Naive thymus-derived CD4-positive, alpha-beta T cell (primary cell): ENCODE data around the gene NDUFV1. TPM values are rescaled to one million over a fixed set of nuclear protein-coding genes. Genes with fewer than 3 reads are reported as not detected.

Experiments used
- ATAC-seq: fragments of 150-1000 bp; cut with Tn5 transposase; 2 replicates; pipeline ENCODE4 v1.10.0; 2021; ENCODE audit warnings: mild to moderate bottlenecking, moderate library complexity
- CTCF ChIA-PET: fragments of 350-600 bp; sonication (Branson Sonifier 250); formaldehyde crosslinking; loops from one replicate; lab custom pipeline; 2021; ENCODE audit warnings: antibody characterized with exemption; lab: Charles Lee
- POLR2A ChIA-PET: fragments of 350-600 bp; sonication (Branson Sonifier 250); formaldehyde crosslinking; loops from one replicate; lab custom pipeline; 2021; ENCODE audit warnings: antibody characterized with exemption, inconsistent platforms; lab: Charles Lee
- DNase-seq, 9 donors: peaks; one replicate each; pipeline versions ENCODE4 v3.0.0 to v3.0.0-alpha.2; 2020 to 2022; ENCODE audit warnings: mixed read lengths in 1 of 9
- H3K27ac ChIP-seq: one replicate; pipeline ENCODE4 v1.7.0; 2013; ENCODE audit warnings: mild to moderate bottlenecking, low read depth, low read length, moderate library complexity
- H3K27me3 ChIP-seq, 2 donors: one replicate each; pipeline ENCODE4 v1.7.0; 2013; ENCODE audit warnings: low read length in 2 of 2, mild to moderate bottlenecking in 2 of 2, moderate library complexity in 2 of 2; ENCODE audit not compliant: control insufficient read depth in 2 of 2, insufficient read depth in 2 of 2
- H3K36me3 ChIP-seq, 3 experiments: 1 replicate in 2 of 3; 2 replicates in 1 of 3; pipeline ENCODE4 v1.7.0; 2013; ENCODE audit warnings: low read length in 3 of 3, mild to moderate bottlenecking in 3 of 3, moderate library complexity in 1 of 3; ENCODE audit not compliant: insufficient read depth in 3 of 3, control insufficient read depth in 2 of 3
- H3K4me1 ChIP-seq, 2 donors: one replicate each; pipeline ENCODE4 v1.7.0; 2013; ENCODE audit warnings: low read length in 2 of 2, mild to moderate bottlenecking in 2 of 2, moderate library complexity in 1 of 2; ENCODE audit not compliant: control insufficient read depth in 2 of 2, insufficient read depth in 2 of 2
- H3K4me3 ChIP-seq: 2 replicates; pipeline ENCODE4 v1.7.0; 2013; ENCODE audit warnings: mild to moderate bottlenecking, low read length
- H3K9me3 ChIP-seq, 3 experiments: 1 replicate in 2 of 3; 2 replicates in 1 of 3; pipeline ENCODE4 v1.7.0; 2013; ENCODE audit warnings: low read length in 3 of 3; ENCODE audit not compliant: control insufficient read depth in 2 of 3
- H3K27ac Mint-ChIP-seq, 9 donors: one replicate each; pipeline ENCODE4 v1.8.0; 2020 to 2022; ENCODE audit warnings: mixed read lengths in 9 of 9, mild to moderate bottlenecking in 8 of 9, moderate library complexity in 5 of 9, inconsistent platforms in 2 of 9
- H3K27me3 Mint-ChIP-seq, 5 donors: one replicate each; pipeline ENCODE4 v1.8.0; 2021 to 2022; ENCODE audit warnings: mixed read lengths in 5 of 5, mild to moderate bottlenecking in 1 of 5
- H3K36me3 Mint-ChIP-seq, 5 donors: one replicate each; pipeline ENCODE4 v1.8.0; 2020 to 2022; ENCODE audit warnings: mixed read lengths in 5 of 5, mild to moderate bottlenecking in 3 of 5, inconsistent platforms in 1 of 5
- H3K4me1 Mint-ChIP-seq, 7 donors: one replicate each; pipeline ENCODE4 v1.8.0; 2020 to 2022; ENCODE audit warnings: mixed read lengths in 7 of 7, mild to moderate bottlenecking in 3 of 7, inconsistent platforms in 1 of 7
- H3K4me3 Mint-ChIP-seq, 10 donors: one replicate each; pipeline ENCODE4 v1.8.0; 2020 to 2022; ENCODE audit warnings: mild to moderate bottlenecking in 10 of 10, mixed read lengths in 10 of 10, moderate library complexity in 6 of 10, inconsistent platforms in 2 of 10
- H3K9me3 Mint-ChIP-seq, 11 donors: one replicate each; pipeline ENCODE4 v1.8.0; 2020 to 2022; ENCODE audit warnings: mixed read lengths in 11 of 11, mild to moderate bottlenecking in 4 of 11, inconsistent platforms in 1 of 11, moderate library complexity in 1 of 11
- intact Hi-C, 2 donors: fragments of 100-400 bp; cut with micrococcal nuclease; formaldehyde crosslinking; loops; one replicate each; pipeline ENCODE4 v1.15.1; 2023
- polyA plus RNA-seq, 2 donors: library from polyadenylated mRNA; unstranded; fragments of 300-500 nt; fragmentation: Illumina TruSeq; gene quantifications; one replicate each; pipeline ENCODE4 v1.2.3, GENCODE V29; 2021
- total RNA-seq, 6 experiments: library from RNA in 5 of 6; stranded (reverse) in 5 of 6; gene quantifications; 1 replicate in 5 of 6; 2 replicates in 1 of 6; pipeline ENCODE4 v1.2.3 and lab custom pipeline; 2021 to 2026

The NDUFV1 gene
- total and polyA plus RNA-seq, 7 experiments from 2014 or later = 111 to 253 (median 201) TPM

- no peaks in the 10 kb centered on the region for H3K27me3 ChIP-seq
- CTCF ChIA-PET = no interaction called here
- no peaks in the 10 kb centered on the region for H3K9me3 ChIP-seq
- no peaks in the 10 kb centered on the region for H3K36me3 ChIP-seq
- peaks cover 37 to 51% (median 40%) of the 10 kb centered on the region in 7 donors for H3K4me1 Mint-ChIP-seq
- no peak for ATAC-seq
- H3K4me3 ChIP-seq = no peak overlapping the region
- peaks cover 0 to 2% (median 0%) of the 10 kb centered on the region in 11 donors for H3K9me3 Mint-ChIP-seq
- intact Hi-C loops = no loop called here
- DNase-seq = no peak
- no peak overlapping the region for H3K27ac ChIP-seq
- peaks cover 9 to 18% of the 10 kb centered on the region in 2 donors for H3K4me1 ChIP-seq
- H3K4me3 Mint-ChIP-seq = peak overlapping the region in 2 of 10 donors; percentile 9 to 38
- peaks cover 3 to 27% (median 4%) of the 10 kb centered on the region in 5 donors for H3K27me3 Mint-ChIP-seq
- H3K27ac Mint-ChIP-seq = no peak overlapping the region
- H3K36me3 Mint-ChIP-seq = peaks cover 0 to 10% (median 0%) of the 10 kb centered on the region in 5 donors
- POLR2A ChIA-PET = no interaction called here
These were observed 25.3 kb upstream of the NDUFV1 start for GRCh38 chr11:67581469-67581868.

GRCh38 chr11:67582011-67582410 is 24.7 kb upstream of the NDUFV1 start:
- ChIA-PET CTCF (no interaction called here), POLR2A (interaction anchor here (0.6 to 2.4 kb wide), 4 partner anchors 10 to 463 kb away, joined by 3 to 12 read pairs (median 3); partner anchors contain the start of gene KDM2A)
- H3K4me3 ChIP-seq = no peak overlapping the region

GRCh38 chr11:67583247-67584204 is 23.2 kb upstream of the NDUFV1 start, which contains the start of gene GSTP1:
Gene GSTP1, plus strand, starts transcription at chr11:67583812. Its CDS starts 32 bp downstream, at chr11:67583844.
- ATAC-seq (peak; percentile 86), DNase-seq (peak; percentile 51 to 86 (median 62))
- peak within 1 kb of the TSS; percentile 78 to 93 (median 90) for H3K27ac Mint-ChIP-seq
- Histone ChIP-seq H3K4me1 (peaks cover 9 to 18% of the 10 kb centered on the region in 2 donors), H3K36me3 (no peaks in the 10 kb centered on the region), H3K27me3 (no peaks in the 10 kb centered on the region), H3K4me3 (peak within 1 kb of the TSS; percentile 69), H3K27ac (peak within 1 kb of the TSS; percentile 77), H3K9me3 (no peaks in the 10 kb centered on the region)
- peak within 1 kb of the TSS; percentile 79 to 98 (median 92) for H3K4me3 Mint-ChIP-seq
- peaks cover 37 to 55% (median 44%) of the 10 kb centered on the region in 7 donors for H3K4me1 Mint-ChIP-seq
- H3K9me3 Mint-ChIP-seq = peaks cover 0 to 2% (median 0%) of the 10 kb centered on the region in 11 donors
- ChIA-PET POLR2A (interaction anchor here (1.2 to 2.5 kb wide), 5 partner anchors 9 to 344 kb away, joined by 3 to 16 read pairs (median 12); partner anchors contain the start of gene NUDT8), CTCF (interaction anchor here (0.6 kb wide), 1 partner anchor 326 kb away, joined by 3 read pairs; no protein-coding TSS in a partner anchor)
- H3K27me3 Mint-ChIP-seq = peaks cover 0 to 27% (median 0%) of the 10 kb centered on the region in 5 donors
- H3K36me3 Mint-ChIP-seq = peaks cover 0 to 21% (median 0%) of the 10 kb centered on the region in 5 donors
- intact Hi-C loops = loop anchor here (1.0 to 2.0 kb wide), 4 partner anchors 23 to 75 kb away; partner anchors contain the start of genes NDUFV1 (in 2 of the 2) and CDK2AP2 (in 1 of the 2)

More at GRCh38 chr11:67582011-67582410, 24.7 kb upstream of the NDUFV1 start:
- Mint-ChIP-seq H3K36me3 (peaks cover 0 to 15% (median 0%) of the 10 kb centered on the region in 5 donors), H3K27ac (peak overlapping the region in 4 of 9 donors; percentile 32 to 85 (median 80)), H3K9me3 (peaks cover 0 to 2% (median 0%) of the 10 kb centered on the region in 11 donors), H3K4me1 (peaks cover 37 to 55% (median 43%) of the 10 kb centered on the region in 7 donors), H3K27me3 (peaks cover 0 to 27% (median 0%) of the 10 kb centered on the region in 5 donors), H3K4me3 (peak overlapping the region in 8 of 10 donors; percentile 79 to 98 (median 84))
- intact Hi-C loops = loop anchor here (2.0 kb wide), 2 partner anchors 33 to 73 kb away; partner anchors contain the start of gene CDK2AP2 (in 1 of the 2)
- DNase-seq (no peak), ATAC-seq (no peak)
- peaks cover 9 to 18% of the 10 kb centered on the region in 2 donors for H3K4me1 ChIP-seq
- no peaks in the 10 kb centered on the region for H3K27me3 ChIP-seq
- no peaks in the 10 kb centered on the region for H3K9me3 ChIP-seq
- H3K36me3 ChIP-seq = no peaks in the 10 kb centered on the region
- H3K27ac ChIP-seq = no peak overlapping the region

GRCh38 chr11:67584205-67584880 is 22.4 kb upstream of the NDUFV1 start:
- peak overlapping the region; percentile 1 to 91 (median 84) for H3K27ac Mint-ChIP-seq
- ChIA-PET POLR2A (interaction anchor here (0.6 to 2.5 kb wide), 9 partner anchors 8 to 1067 kb away, joined by 3 to 16 read pairs (median 4); partner anchors contain the start of gene NUDT8), CTCF (interaction anchor here (0.6 to 1.5 kb wide), 2 partner anchors 30 to 327 kb away, joined by 3 read pairs; no protein-coding TSS in a partner anchor)
- peaks cover 9 to 15% of the 10 kb centered on the region in 2 donors for H3K4me1 ChIP-seq
- H3K36me3 ChIP-seq = no peaks in the 10 kb centered on the region
- H3K27ac ChIP-seq = peak overlapping the region; percentile 77
- ATAC-seq = peak; percentile 34
- intact Hi-C loops = no loop called here
- peak overlapping the region; percentile 69 for H3K4me3 ChIP-seq
- peaks cover 0 to 21% (median 0%) of the 10 kb centered on the region in 5 donors for H3K36me3 Mint-ChIP-seq
- H3K9me3 Mint-ChIP-seq = peaks cover 0 to 2% (median 0%) of the 10 kb centered on the region in 11 donors
- H3K27me3 Mint-ChIP-seq = peaks cover 0 to 24% (median 0%) of the 10 kb centered on the region in 5 donors
- no peaks in the 10 kb centered on the region for H3K27me3 ChIP-seq
- peak in 6 of 9 donors; percentile 21 to 48 (median 26) for DNase-seq
- H3K9me3 ChIP-seq = no peaks in the 10 kb centered on the region
- peaks cover 32 to 51% (median 39%) of the 10 kb centered on the region in 7 donors for H3K4me1 Mint-ChIP-seq
- H3K4me3 Mint-ChIP-seq = peak overlapping the region; percentile 68 to 84 (median 78)

GRCh38 chr11:67584881-67585873 is 21.6 kb upstream of the NDUFV1 start:
- intact Hi-C loops = no loop called here
- no peak overlapping the region for H3K4me3 ChIP-seq
- peaks cover 0 to 2% (median 0%) of the 10 kb centered on the region in 11 donors for H3K9me3 Mint-ChIP-seq
- H3K27me3 Mint-ChIP-seq = peaks cover 0 to 18% (median 0%) of the 10 kb centered on the region in 5 donors
- H3K27ac ChIP-seq = peak overlapping the region; percentile 77
- no peaks in the 10 kb centered on the region for H3K9me3 ChIP-seq
- POLR2A ChIA-PET = interaction anchor here (0.6 to 2.5 kb wide), 6 partner anchors 23 to 1068 kb away, joined by 3 to 16 read pairs (median 4); no protein-coding TSS in a partner anchor
- peaks cover 0 to 21% (median 0%) of the 10 kb centered on the region in 5 donors for H3K36me3 Mint-ChIP-seq
- DNase-seq = peak in 2 of 9 donors; percentile 18 to 26
- H3K27me3 ChIP-seq = no peaks in the 10 kb centered on the region
- H3K4me1 ChIP-seq = peaks cover 9 to 10% of the 10 kb centered on the region in 2 donors
- CTCF ChIA-PET = interaction anchor here (1.5 kb wide), 1 partner anchor 29 kb away, joined by 3 read pairs; no protein-coding TSS in a partner anchor
- H3K4me3 Mint-ChIP-seq = peak overlapping the region; percentile 68 to 84 (median 78)
- H3K4me1 Mint-ChIP-seq = peaks cover 25 to 43% (median 31%) of the 10 kb centered on the region in 7 donors
- peak overlapping the region; percentile 1 to 91 (median 84) for H3K27ac Mint-ChIP-seq
- no peaks in the 10 kb centered on the region for H3K36me3 ChIP-seq
- no peak for ATAC-seq
